Measurements from ENCODE around the gene SRSF7.

GRCh38 chr2:38754506-38754905 lies 3.3 kb upstream of the SRSF7 start:
- TF ChIP-seq, protein P1, sequence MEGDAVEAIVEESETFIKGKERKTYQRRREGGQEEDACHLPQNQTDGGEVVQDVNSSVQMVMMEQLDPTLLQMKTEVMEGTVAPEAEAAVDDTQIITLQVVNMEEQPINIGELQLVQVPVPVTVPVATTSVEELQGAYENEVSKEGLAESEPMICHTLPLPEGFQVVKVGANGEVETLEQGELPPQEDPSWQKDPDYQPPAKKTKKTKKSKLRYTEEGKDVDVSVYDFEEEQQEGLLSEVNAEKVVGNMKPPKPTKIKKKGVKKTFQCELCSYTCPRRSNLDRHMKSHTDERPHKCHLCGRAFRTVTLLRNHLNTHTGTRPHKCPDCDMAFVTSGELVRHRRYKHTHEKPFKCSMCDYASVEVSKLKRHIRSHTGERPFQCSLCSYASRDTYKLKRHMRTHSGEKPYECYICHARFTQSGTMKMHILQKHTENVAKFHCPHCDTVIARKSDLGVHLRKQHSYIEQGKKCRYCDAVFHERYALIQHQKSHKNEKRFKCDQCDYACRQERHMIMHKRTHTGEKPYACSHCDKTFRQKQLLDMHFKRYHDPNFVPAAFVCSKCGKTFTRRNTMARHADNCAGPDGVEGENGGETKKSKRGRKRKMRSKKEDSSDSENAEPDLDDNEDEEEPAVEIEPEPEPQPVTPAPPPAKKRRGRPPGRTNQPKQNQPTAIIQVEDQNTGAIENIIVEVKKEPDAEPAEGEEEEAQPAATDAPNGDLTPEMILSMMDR (IDR thresholded peaks at IDR 0.05): no peak
- no peak for TF ChIP-seq POLR2A (IDR thresholded peaks at IDR 0.05)
